Activated CD4-positive, CD25-positive, alpha-beta regulatory T cell (primary cell): ENCODE measurements around the gene CDCA3.

Experiments used
- DNase-seq, 4 experiments: peaks; one replicate each; lab custom pipeline; 2025; lab: John Stamatoyannopoulos, UW

CDCA3 gene

GRCh38 chr12:6832125-6832524, 19.0 kb downstream of the CDCA3 start:
- no peak for DNase-seq

- DNase-seq, result no peak
Observed at GRCh38 chr12:6831450-6831995, 19.6 kb downstream of the CDCA3 start.

GRCh38 chr12:6830999-6831398, 20.1 kb downstream of the CDCA3 start:
- DNase-seq, result no peak

DNA sequence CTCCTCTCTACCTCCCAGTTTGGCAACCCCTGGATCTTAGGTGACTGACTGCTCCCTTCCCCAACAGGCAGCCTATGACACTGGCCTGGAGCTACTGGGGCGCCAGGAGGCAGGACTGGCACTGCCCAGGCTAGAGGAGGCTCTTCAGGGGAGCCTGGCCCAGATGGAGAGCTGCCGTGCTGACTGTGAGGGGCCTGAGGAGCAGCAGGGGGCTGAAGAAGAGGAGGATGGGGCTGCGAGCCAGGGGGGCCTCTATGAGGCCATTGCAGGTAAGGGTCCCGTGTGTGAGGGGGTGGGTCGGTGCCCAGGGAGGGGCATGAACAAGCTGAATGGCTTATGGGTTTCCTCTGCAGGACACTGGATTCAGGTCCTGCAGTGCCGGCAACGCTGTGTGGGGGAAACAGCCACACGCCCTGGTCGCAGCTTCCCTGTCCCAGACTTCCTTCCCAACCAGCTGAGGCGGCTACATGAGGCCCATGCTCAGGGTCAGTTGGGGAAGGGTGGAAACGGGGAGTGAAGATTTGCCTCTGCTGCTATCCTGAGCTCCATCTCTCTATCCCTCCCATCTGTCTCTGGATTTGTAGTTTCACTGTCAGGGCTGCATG, 20.7 kb downstream of the CDCA3 start:
- no peak for DNase-seq

DNA sequence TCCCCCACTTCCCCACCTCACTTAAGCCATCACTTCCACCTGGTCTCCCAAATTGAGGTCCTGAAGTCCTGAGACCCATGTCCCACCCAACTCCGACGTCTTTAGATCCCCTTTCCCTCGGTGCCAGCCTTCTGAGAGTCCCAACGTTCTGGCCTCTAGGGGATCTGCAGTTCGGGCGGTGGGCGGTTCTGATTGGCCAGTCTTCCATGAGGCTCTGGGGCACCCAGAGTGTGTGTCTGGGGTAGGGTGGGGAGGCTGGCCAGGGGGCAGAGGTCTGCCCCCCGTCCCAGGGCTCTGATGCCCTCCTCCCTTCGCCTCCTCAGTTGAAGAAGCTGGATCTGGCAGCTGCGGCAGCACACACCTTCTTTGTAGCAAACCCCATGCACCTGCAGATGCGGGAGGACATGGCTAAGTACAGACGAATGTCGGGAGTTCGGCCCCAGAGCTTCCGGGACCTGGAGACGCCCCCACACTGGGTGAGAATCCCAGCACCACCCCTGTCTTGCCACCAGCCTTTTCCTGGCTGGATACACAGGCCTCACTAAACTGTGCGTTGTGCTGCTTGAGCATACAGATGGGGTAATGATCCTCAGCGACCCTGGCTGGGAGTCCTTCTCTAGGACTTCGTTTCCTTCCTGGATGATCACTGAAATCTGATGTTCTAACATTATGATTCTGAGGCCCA, 21.4 kb downstream of the CDCA3 start:
- DNase-seq, result no peak

GRCh38 chr12:6828781-6829535, 22.1 kb downstream of the CDCA3 start:
- DNase-seq, result no peak

DNA sequence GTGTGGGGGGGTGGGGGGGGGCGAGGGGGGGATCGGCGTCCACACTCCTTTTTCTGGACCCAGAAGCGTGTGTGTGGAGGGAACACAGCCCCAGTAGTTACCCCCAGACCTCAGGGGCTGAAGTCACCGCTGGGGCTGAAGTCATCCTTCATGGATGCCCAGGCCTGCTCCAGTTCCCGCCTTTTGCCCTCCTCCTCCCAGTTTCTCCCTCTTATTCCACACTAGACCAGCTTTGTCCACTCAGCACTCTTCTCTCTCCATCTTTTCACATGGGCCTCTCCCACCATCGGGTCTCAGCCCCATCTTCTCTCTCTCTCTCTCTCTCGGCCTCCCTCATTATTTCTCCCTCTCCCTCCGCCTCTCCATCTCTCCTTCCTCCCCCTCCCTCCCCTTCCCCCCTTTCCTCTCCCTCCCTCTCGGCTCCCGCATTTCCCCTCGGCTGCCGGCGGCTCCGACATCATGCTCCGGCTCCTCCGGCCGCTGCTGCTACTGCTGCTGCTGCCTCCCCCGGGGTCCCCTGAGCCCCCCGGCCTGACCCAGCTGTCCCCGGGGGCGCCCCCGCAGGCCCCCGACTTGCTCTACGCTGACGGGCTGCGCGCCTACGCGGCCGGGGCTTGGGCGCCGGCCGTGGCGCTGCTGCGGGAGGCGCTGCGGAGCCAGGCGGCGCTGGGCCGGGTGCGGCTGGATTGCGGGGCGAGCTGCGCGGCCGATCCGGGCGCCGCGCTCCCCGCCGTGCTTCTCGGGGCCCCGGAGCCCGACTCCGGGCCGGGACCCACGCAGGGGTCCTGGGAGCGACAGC, 22.9 kb downstream of the CDCA3 start, which contains the start of gene P3H3:
P3H3 (plus strand) TSS at position 426 of the 799 bp plus-strand sequence; CDS start at position 460, 34 bp downstream.
- DNase-seq, result no peak

DNA sequence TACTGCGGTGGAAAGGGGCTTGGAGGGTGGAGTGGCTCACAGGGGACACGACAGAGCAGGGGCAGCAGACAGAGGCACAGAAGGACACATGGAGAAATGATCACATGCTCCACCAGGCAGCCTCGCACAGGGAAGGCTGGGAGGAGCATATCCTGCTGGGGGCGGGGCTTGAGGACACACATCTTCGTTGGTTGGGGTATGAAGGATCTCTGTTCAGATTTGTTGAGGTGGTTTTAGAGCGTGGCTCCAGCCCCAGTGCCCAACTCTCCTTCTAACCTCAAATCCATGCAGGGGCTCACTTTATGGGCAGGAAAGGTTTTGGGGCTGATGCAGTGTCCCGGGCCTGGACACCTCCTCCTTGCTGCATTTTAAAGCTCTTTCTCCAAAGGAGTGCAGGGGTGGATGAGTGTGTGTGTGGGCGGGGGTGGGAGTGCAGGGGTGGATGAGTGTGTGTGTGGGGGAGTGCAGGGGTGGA, 23.6 kb downstream of the CDCA3 start:
- DNase-seq, result peak in 1 of 4 experiments; percentile 21

DNA sequence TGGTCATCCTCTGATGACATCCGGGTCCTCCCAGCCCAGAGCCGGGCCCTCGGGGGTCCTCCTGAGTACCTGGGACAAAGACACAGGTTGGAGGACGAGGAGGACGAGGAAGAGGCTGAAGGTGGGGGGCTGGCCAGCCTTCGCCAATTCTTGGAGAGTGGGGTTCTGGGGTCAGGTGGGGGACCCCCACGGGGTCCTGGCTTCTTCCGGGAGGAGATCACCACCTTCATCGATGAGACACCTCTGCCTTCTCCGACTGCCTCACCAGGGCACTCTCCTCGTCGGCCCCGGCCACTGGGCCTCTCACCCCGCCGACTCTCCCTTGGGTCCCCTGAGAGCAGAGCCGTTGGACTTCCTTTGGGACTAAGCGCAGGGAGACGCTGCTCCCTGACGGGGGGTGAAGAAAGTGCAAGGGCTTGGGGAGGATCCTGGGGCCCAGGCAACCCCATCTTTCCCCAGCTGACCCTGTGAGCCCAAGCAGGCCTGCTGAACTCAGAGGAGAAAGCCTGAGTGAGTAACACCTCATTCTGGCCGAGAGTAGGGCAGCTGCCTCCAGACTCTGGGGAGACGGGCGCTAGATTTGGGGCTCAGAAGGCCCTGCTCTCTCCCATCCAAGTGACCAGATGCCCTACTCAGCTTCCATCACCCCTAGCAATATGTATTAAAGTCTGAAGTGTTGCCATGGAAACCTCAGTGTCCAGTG, 24.2 kb downstream of the CDCA3 start:
- no peak for DNase-seq

- DNase-seq, result no peak
Observed at GRCh38 chr12:6826125-6826733, 24.9 kb downstream of the CDCA3 start.

- peak; percentile 50 to 75 (median 62) for DNase-seq
Observed at GRCh38 chr12:6825398-6826124, 25.5 kb downstream of the CDCA3 start.

- DNase-seq, result no peak
Observed at GRCh38 chr12:6824901-6825381, 26.1 kb downstream of the CDCA3 start.

- DNase-seq, result no peak
Observed at GRCh38 chr12:6824085-6824775, 26.9 kb downstream of the CDCA3 start.

DNA sequence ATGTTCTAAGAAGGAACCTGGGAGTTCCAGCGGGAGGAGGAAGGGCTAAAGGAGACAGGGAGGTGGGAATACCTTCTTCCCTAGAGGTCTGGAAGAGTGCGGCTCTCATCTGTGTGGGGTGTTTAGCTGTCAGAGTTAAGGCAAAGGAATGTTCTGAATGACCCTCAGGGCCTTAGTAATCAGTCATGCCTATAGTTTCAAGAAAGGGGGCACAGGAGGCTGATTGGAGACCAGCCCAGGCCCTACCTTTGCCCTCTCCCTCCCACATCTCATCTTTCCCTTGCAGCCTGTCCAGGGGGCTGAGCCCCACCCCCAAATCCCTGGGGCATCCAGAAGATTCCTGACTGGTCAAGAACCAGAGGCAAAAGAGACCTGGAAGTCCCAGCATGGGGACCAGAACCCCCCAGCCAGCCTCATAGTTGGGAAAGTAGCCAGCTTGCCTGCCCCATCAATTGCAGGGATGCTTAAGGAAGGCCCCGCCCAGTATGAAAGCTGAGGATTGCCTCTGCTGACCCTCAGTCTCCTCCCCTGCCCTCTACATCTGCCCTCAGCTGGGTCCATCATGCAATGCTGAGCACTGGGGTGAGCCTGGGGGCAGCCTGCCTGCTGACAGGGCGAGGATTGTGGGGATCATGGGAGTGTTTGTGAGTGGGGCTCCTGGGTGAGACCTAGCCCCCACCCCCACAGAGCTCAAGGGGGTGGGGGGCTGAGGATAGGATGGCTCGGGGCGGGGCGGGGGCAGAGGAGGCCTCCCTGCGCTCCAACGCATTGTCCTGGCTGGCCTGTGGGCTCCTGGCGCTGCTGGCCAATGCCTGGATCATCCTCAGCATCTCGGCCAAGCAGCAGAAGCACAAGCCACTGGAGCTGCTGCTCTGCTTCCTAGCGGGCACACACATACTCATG, 27.7 kb downstream of the CDCA3 start:
- no peak for DNase-seq

DNA sequence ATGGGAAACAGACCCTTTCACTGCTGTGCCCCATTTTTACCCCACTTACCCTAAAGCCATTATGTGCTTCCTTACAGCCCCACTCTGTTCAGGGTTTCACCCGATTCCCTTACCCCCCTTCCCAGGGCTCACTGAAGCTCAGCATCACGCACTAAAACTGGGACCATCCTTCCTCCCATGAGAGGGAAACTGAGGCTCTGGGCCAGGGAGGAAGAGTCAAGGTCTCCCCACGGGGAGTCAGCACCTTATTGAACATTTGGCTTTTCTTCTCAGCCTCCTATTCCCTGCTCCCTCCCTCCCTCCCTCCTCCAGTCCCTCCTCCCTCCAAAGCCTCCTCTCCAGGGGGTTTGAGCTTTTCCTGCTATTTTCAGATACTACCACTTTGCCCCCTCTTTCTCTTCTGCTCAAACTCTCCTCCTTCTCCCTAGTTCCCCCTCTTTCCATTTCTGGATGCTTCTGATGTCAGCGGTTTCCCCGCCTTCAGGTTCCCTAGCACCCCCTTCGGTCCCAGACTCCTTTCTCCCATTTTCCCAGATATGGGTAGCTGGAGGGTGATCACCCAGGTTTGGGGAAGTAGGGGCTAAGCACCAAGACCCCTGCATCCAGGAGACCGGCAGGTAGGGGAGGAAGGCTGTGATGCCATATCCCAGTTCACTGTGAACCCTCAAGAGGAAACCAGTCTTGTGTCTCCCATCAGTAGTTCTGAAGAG, 28.5 kb downstream of the CDCA3 start:
- no peak for DNase-seq

DNA sequence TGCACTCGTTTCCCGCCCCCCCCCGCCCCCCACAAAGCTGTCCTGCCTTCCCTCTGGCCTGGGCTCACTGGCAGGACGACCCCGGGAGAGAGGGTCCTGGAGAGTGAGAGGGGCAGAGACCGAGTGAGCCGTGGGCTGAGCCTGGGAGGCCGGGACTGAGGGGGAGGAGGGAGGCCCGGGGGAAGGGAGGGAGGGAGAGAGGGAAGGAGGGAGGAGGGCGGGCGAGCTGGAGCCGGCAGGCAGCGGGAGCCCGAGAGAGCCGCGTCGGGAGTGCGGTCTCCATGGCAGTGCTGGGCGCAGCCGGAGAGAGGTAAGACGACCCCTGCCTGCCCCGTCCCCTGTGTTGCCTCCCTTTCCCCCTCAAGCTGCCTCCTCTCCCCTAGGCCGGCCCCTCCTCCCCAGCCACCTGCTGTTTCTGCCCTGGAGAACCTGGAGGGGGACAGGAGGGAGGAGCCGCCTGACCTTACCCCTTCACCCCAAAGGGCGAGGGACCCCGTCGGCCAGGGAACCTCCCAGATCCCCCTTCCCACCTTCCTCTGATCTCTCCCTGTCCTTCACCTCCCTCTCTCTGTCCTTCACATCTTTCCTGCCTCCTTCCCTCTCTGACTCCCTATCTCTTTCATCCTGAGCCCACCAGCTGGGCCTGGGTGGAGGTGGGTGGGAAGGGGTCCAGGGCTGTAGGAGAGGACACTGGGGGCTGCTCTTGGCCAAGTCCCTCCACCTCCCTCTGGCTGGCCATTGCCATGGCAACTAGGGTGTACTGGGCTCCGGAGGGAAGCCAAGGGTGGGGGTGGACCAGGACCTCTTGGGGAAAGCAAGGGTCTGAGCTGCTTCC, 29.3 kb downstream of the CDCA3 start, which contains the start of gene GPR162:
GPR162 (plus strand) TSS at position 231 of the 835 bp plus-strand sequence. CDS start 2,078 bp downstream, outside the sequence.
- DNase-seq, result no peak
